H9 (cell line): ENCODE results near the gene DLG1. TPM values are rescaled to one million over a fixed set of nuclear protein-coding genes. Genes with fewer than 3 reads are reported as not detected.

ENCODE experiments used
- DNase-seq: peaks from one replicate; pipeline ENCODE4 v3.0.0-alpha.2; 2017
- H2AFZ ChIP-seq: one replicate; pipeline ENCODE4 v1.6.1; 2013; ENCODE audit warnings: mild to moderate bottlenecking, low read length, control low read depth, moderate library complexity
- H2AK5ac ChIP-seq: 2 replicates; pipeline ENCODE4 v1.6.1; 2013; ENCODE audit warnings: low read length, control low read depth, mixed read lengths; ENCODE audit not compliant: insufficient read length
- H2BK120ac ChIP-seq: one replicate; pipeline ENCODE4 v1.6.1; 2013; ENCODE audit warnings: low read depth, mild to moderate bottlenecking, low read length, control low read depth, inconsistent platforms; ENCODE audit not compliant: poor library complexity, severe bottlenecking
- H2BK12ac ChIP-seq: 2 replicates; pipeline ENCODE4 v1.6.1; 2013; ENCODE audit warnings: low read length, control low read depth, mixed read lengths, low read depth; ENCODE audit not compliant: insufficient read length
- H2BK15ac ChIP-seq: 2 replicates; pipeline ENCODE4 v1.6.1; 2013; ENCODE audit warnings: low read depth, low read length, control low read depth
- H2BK20ac ChIP-seq: one replicate; pipeline ENCODE4 v1.6.1; 2013; ENCODE audit warnings: low read depth, mild to moderate bottlenecking, low read length, control low read depth, inconsistent platforms; ENCODE audit not compliant: poor library complexity, severe bottlenecking
- H2BK5ac ChIP-seq: 2 replicates; pipeline ENCODE4 v1.6.1; 2013; ENCODE audit warnings: low read length, control low read depth, mixed read lengths; ENCODE audit not compliant: insufficient read length
- H3K14ac ChIP-seq: 2 replicates; pipeline ENCODE4 v1.6.1; 2013; ENCODE audit warnings: low read length, control low read depth; ENCODE audit not compliant: insufficient read depth
- H3K18ac ChIP-seq: 2 replicates; pipeline ENCODE4 v1.6.1; 2013; ENCODE audit warnings: low read depth, mild to moderate bottlenecking, mixed read lengths, low read length, control low read depth; ENCODE audit not compliant: insufficient read length
- H3K23ac ChIP-seq: 2 replicates; pipeline ENCODE4 v1.6.1; 2013; ENCODE audit warnings: low read length, control low read depth, mixed read lengths, low read depth; ENCODE audit not compliant: insufficient read length
- H3K23me2 ChIP-seq: 2 replicates; pipeline ENCODE4 v1.6.1; 2013; ENCODE audit warnings: low read depth, mild to moderate bottlenecking, mixed read lengths, low read length, control low read depth; ENCODE audit not compliant: insufficient read length, poor library complexity, severe bottlenecking
- H3K27ac ChIP-seq: 2 replicates; pipeline ENCODE4 v1.5.1; 2013; ENCODE audit warnings: low read length, control low read depth, mixed read lengths, low read depth; ENCODE audit not compliant: insufficient read length
- H3K27me3 ChIP-seq: 2 replicates; pipeline ENCODE4 v1.6.1; 2013; ENCODE audit warnings: low read length, control low read depth, inconsistent platforms; ENCODE audit not compliant: insufficient read depth
- H3K4ac ChIP-seq: 2 replicates; pipeline ENCODE4 v1.6.1; 2013; ENCODE audit warnings: low read depth, mild to moderate bottlenecking, control low read depth, inconsistent platforms, low read length, moderate library complexity
- H3K4me1 ChIP-seq: 2 replicates; pipeline ENCODE4 v1.6.1; 2013; ENCODE audit warnings: low read length, control low read depth, inconsistent platforms; ENCODE audit not compliant: insufficient read depth
- H3K4me2 ChIP-seq: 2 replicates; pipeline ENCODE4 v1.6.1; 2013; ENCODE audit warnings: low read length, control low read depth, mixed read lengths; ENCODE audit not compliant: insufficient read length, insufficient read depth
- H3K56ac ChIP-seq: 2 replicates; pipeline ENCODE4 v1.6.1; 2013; ENCODE audit warnings: low read depth, mild to moderate bottlenecking, mixed read lengths, low read length, control low read depth; ENCODE audit not compliant: insufficient read length
- H3K79me1 ChIP-seq: 2 replicates; pipeline ENCODE4 v1.6.1; 2013; ENCODE audit warnings: low read depth, mild to moderate bottlenecking, moderate library complexity, low read length, control low read depth, inconsistent platforms; ENCODE audit not compliant: insufficient read depth, poor library complexity, severe bottlenecking
- H3K79me2 ChIP-seq: 2 replicates; pipeline ENCODE4 v1.6.1; 2013; ENCODE audit warnings: low read length, control low read depth, inconsistent platforms; ENCODE audit not compliant: insufficient read depth
- H3K9ac ChIP-seq: 2 replicates; pipeline ENCODE4 v1.6.1; 2013; ENCODE audit warnings: low read length, control low read depth, mixed read lengths; ENCODE audit not compliant: insufficient read length; ENCODE audit errors: extremely low read depth
- H3K9me3 ChIP-seq: one replicate; pipeline ENCODE4 v1.6.1; 2013; ENCODE audit warnings: low read depth, low read length, inconsistent platforms; ENCODE audit not compliant: control insufficient read depth
- H3T11ph ChIP-seq: one replicate; pipeline ENCODE4 v1.6.1; 2013; ENCODE audit warnings: mild to moderate bottlenecking, low read length, control low read depth, inconsistent platforms
- H4K20me1 ChIP-seq: one replicate; pipeline ENCODE4 v1.6.1; 2013; ENCODE audit not compliant: control insufficient read depth, insufficient read length, insufficient read depth
- H4K5ac ChIP-seq: 2 replicates; pipeline ENCODE4 v1.6.1; 2013; ENCODE audit warnings: low read depth, mild to moderate bottlenecking, mixed read lengths, low read length, control low read depth; ENCODE audit not compliant: insufficient read length
- H4K8ac ChIP-seq: replicated peaks from 2 replicates; pipeline ENCODE4 v1.6.1; 2013; ENCODE audit warnings: low read length, control low read depth, mixed read lengths, low read depth; ENCODE audit not compliant: insufficient read length
- H4K91ac ChIP-seq: 2 replicates; pipeline ENCODE4 v1.6.1; 2013; ENCODE audit warnings: low read depth, mild to moderate bottlenecking, moderate library complexity, mixed read lengths, low read length, control low read depth; ENCODE audit not compliant: insufficient read length
- H3K27ac Mint-ChIP-seq, 3 experiments: 2 replicates in 2 of 3; 3 replicates in 1 of 3; pipeline ENCODE4 v1.8.0; 2020 to 2021; ENCODE audit warnings: mixed read lengths in 3 of 3, mild to moderate bottlenecking in 1 of 3, moderate library complexity in 1 of 3
- H3K27me3 Mint-ChIP-seq: 2 replicates; pipeline ENCODE4 v1.8.0; 2021; ENCODE audit warnings: low read depth, mild to moderate bottlenecking, moderate library complexity, mixed read lengths
- H3K36me3 Mint-ChIP-seq, 3 experiments: 2 replicates in 2 of 3; 3 replicates in 1 of 3; pipeline ENCODE4 v1.8.0; 2020 to 2021; ENCODE audit warnings: low read depth in 3 of 3, mixed read lengths in 3 of 3; ENCODE audit not compliant: insufficient read depth in 1 of 3
- H3K4me1 Mint-ChIP-seq, 2 experiments: 2 replicates each; pipeline ENCODE4 v1.8.0; 2020; ENCODE audit warnings: mixed read lengths in 2 of 2
- H3K4me3 Mint-ChIP-seq, 2 experiments: 2 replicates in 1 of 2; 3 replicates in 1 of 2; pipeline ENCODE4 v1.8.0; 2020 to 2021; ENCODE audit warnings: mild to moderate bottlenecking in 2 of 2, mixed read lengths in 2 of 2, moderate library complexity in 1 of 2
- H3K9me3 Mint-ChIP-seq, 2 experiments: 2 replicates in 1 of 2; 3 replicates in 1 of 2; pipeline ENCODE4 v1.8.0; 2020; ENCODE audit warnings: mild to moderate bottlenecking in 2 of 2, mixed read lengths in 2 of 2, moderate library complexity in 1 of 2
- CTCF ChIP-seq: fragments of 200-600 bp; sonication (generic); conservative IDR thresholded peaks from 3 replicates; pipeline ENCODE4 v1.8.0; 2021; ENCODE audit warnings: antibody characterized with exemption, mild to moderate bottlenecking
- WGBS: extraction: QIAGEN DNeasy Blood & Tissue Kit; methylation state at CpG from one replicate; pipeline ENCODE4 v1.1.7; 2013; ENCODE audit warnings: missing lambda C conversion rate, low lambda C conversion rate, mixed read lengths; ENCODE audit not compliant: insufficient read length; ENCODE audit errors: extremely low coverage; 5-methylcytosine and 5-hydroxymethylcytosine counted together
- total RNA-seq: library from RNA; stranded (reverse); gene quantifications from 2 replicates; pipeline ENCODE4 v1.2.1, GENCODE V29; 2021

DLG1 gene
- total RNA-seq, 1 experiment from 2014 or later = 84.1 TPM

GRCh38 chr3:197266331-197266730 is 32.1 kb downstream of the DLG1 start:
- Histone ChIP-seq H3K14ac (no peak overlapping the region), H3K4ac (no peak overlapping the region), H3T11ph (no peak overlapping the region), H3K79me1 (peaks cover 6% of the 10 kb centered on the region), H3K27me3 (no peaks in the 10 kb centered on the region), H2BK120ac (no peak overlapping the region), H3K9ac (no peak overlapping the region), H3K56ac (no peak overlapping the region), H4K8ac (no peak overlapping the region), H3K23ac (no peak overlapping the region), H2BK15ac (no peak overlapping the region), H3K9me3 (no peaks in the 10 kb centered on the region), H3K4me1 (no peaks in the 10 kb centered on the region; the same call in 1 of the 2 replicates), H2BK5ac (no peak overlapping the region), H4K20me1 (no peaks in the 10 kb centered on the region), H3K4me2 (no peak overlapping the region), H2BK12ac (no peak overlapping the region), H2AK5ac (no peak overlapping the region), H3K23me2 (no peaks in the 10 kb centered on the region), H2AFZ (no peak overlapping the region), H3K79me2 (peaks cover 8% of the 10 kb centered on the region; the same call in 1 of the 2 replicates), H3K27ac (no peak overlapping the region), H3K18ac (no peak overlapping the region), H2BK20ac (no peak overlapping the region), H4K5ac (no peak overlapping the region), H4K91ac (no peak overlapping the region)
- H3K4me1 Mint-ChIP-seq = peaks cover 7 to 15% of the 10 kb centered on the region in 2 experiments
- no peak for DNase-seq
- no peak overlapping the region for H3K27ac Mint-ChIP-seq
- TF ChIP-seq CTCF = no peak
- H3K36me3 Mint-ChIP-seq = peaks cover 0 to 5% (median 4%) of the 10 kb centered on the region in 3 experiments; a peak in 4 of 7 replicates
- H3K9me3 Mint-ChIP-seq = no peaks in the 10 kb centered on the region
- no CpG with 5 or more reads among the region's 4 CpGs for WGBS
- H3K4me3 Mint-ChIP-seq = no peak overlapping the region
- no peaks in the 10 kb centered on the region for H3K27me3 Mint-ChIP-seq
